Panc1 (cell line): ENCODE measurements around the gene GULP1. TPM values are rescaled to one million over a fixed set of nuclear protein-coding genes. Genes with fewer than 3 reads are reported as not detected.

Source experiments
- ATAC-seq: fragments of 200-7000 bp; cut with Tn5 transposase; 2 replicates; pipeline ENCODE4 v1.9.1; 2020; ENCODE audit warnings: mild to moderate bottlenecking, moderate library complexity
- BruUV-seq: library from RNA; stranded (reverse); fragments of 400-500 nt; replicated peaks from 2 replicates; lab custom pipeline; 2021; lab: Mats Ljungman, UMichigan
- CTCF ChIA-PET: fragments of 300-600 bp; sonication (Branson Sonifier 250); formaldehyde crosslinking; loops from one replicate; lab custom pipeline; 2022; ENCODE audit warnings: antibody characterized with exemption; lab: Charles Lee
- POLR2A ChIA-PET: fragments of 300-600 bp; sonication (Branson Sonifier 250); formaldehyde crosslinking; loops from one replicate; lab custom pipeline; 2022; ENCODE audit warnings: antibody characterized with exemption; lab: Charles Lee
- DNase-seq: peaks from one replicate; pipeline ENCODE4 v3.0.0-alpha.2; 2010; ENCODE audit warnings: low read depth, low spot score
- H3K27ac ChIP-seq: 2 replicates; pipeline ENCODE4 v1.5.1; 2011; ENCODE audit warnings: mild to moderate bottlenecking, low read length, inconsistent platforms
- H3K27me3 ChIP-seq: fragments of 200-500 bp; sonication (Bioruptor generic); 2 replicates; pipeline ENCODE4 v1.6.0; 2014; ENCODE audit warnings: low read length, inconsistent platforms; ENCODE audit not compliant: control insufficient read depth, insufficient read depth
- H3K36me3 ChIP-seq: fragments of 200-500 bp; sonication (Bioruptor generic); 2 replicates; pipeline ENCODE4 v1.5.1; 2014; ENCODE audit warnings: inconsistent platforms, mild to moderate bottlenecking, low read length, moderate library complexity; ENCODE audit not compliant: control insufficient read depth, insufficient read depth
- H3K4me1 ChIP-seq: 2 replicates; pipeline ENCODE4 v1.5.1; 2011; ENCODE audit warnings: inconsistent platforms, mild to moderate bottlenecking, low read length, moderate library complexity; ENCODE audit not compliant: control insufficient read depth, insufficient read depth
- H3K4me3 ChIP-seq, 2 experiments: 2 replicates each; pipeline ENCODE4 v1.5.1; 2011 to 2012; ENCODE audit warnings: low read depth in 2 of 2, low read length in 2 of 2, mild to moderate bottlenecking in 2 of 2, inconsistent platforms in 1 of 2, moderate library complexity in 1 of 2
- H3K9me3 ChIP-seq: fragments of 200-500 bp; sonication (Bioruptor generic); 2 replicates; pipeline ENCODE4 v1.5.1; 2014; ENCODE audit warnings: low read depth, mild to moderate bottlenecking, inconsistent platforms, low read length, moderate library complexity; ENCODE audit not compliant: control insufficient read depth, insufficient read depth
- POLR2AphosphoS5 ChIP-seq: IDR thresholded peaks from 2 replicates; pipeline ENCODE4 v1.6.1; 2012; ENCODE audit warnings: mild to moderate bottlenecking, low read depth, low read length, moderate library complexity
- SIN3A ChIP-seq: IDR thresholded peaks from 2 replicates; pipeline ENCODE4 v1.6.1; 2012; ENCODE audit warnings: low read depth, mild to moderate bottlenecking, low read length, moderate library complexity, borderline replicate concordance; ENCODE audit not compliant: insufficient read depth
- TCF7L2 ChIP-seq: IDR thresholded peaks from 2 replicates; pipeline ENCODE4 v1.6.1; 2011; ENCODE audit warnings: mild to moderate bottlenecking, low read depth, low read length, inconsistent platforms
- in situ Hi-C: cut with HindIII; loops from 2 replicates; pipeline ENCODE4 v1.10.0; 2016; ENCODE audit warnings: low sequenced_read_pairs, low pct_unique_long_range_greater_than_20kb
- intact Hi-C: fragments of 100-400 bp; cut with micrococcal nuclease; formaldehyde crosslinking; loops from one replicate; pipeline ENCODE4 v1.10.0; 2022; ENCODE audit not compliant: unreplicated experiment
- total RNA-seq: library from RNA; stranded (reverse); gene quantifications from one replicate; pipeline ENCODE4 v1.2.1, GENCODE V29; 2021; ENCODE audit not compliant: unreplicated experiment
- TF ChIP-seq, protein P1 (sequence below), 2 experiments: IDR thresholded peaks; 2 replicates each; pipeline ENCODE4 v1.6.1; 2011 to 2012; ENCODE audit warnings: low read depth in 2 of 2, control low read depth in 1 of 2, low read length in 1 of 2, mild to moderate bottlenecking in 1 of 2, moderate library complexity in 1 of 2; ENCODE audit not compliant: insufficient read depth in 1 of 2
- TF ChIP-seq, protein P2 (sequence below): fragments of 450-650 bp; IDR thresholded peaks from 2 replicates; pipeline ENCODE4 v1.5.1; 2017; ENCODE audit warnings: mild to moderate bottlenecking

Gene GULP1
- total RNA-seq, 1 experiment from 2014 or later: 51.5 TPM

DNA sequence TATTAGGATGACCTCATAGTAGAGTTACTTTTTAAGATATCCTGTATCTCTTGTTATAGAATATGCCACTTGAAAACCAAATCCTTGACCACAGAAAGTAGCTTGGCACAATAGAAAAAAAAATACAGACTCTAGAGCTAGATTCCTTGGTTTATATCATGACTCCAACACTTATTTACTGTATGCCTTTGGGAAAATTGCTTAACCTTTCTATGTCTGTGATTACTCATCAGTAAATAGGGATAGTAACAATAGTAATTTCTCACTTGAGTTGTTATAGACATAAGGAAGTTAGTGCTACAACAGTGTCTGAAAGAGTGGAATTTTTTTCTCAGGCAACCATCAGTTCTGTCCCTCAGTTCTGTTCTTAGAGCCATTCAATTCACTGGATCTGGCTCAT is 193.8 kb downstream of the GULP1 start:
- no TSS peak for BruUV-seq
- DNase-seq (no peak), ATAC-seq (no peak)
- in situ Hi-C loops (no loop called here), intact Hi-C loops (no loop called here)
- H3K4me1 ChIP-seq: no peaks in the 10 kb centered on the region
- ChIA-PET CTCF (no interaction called here), POLR2A (no interaction called here)
- TF ChIP-seq, protein P1, sequence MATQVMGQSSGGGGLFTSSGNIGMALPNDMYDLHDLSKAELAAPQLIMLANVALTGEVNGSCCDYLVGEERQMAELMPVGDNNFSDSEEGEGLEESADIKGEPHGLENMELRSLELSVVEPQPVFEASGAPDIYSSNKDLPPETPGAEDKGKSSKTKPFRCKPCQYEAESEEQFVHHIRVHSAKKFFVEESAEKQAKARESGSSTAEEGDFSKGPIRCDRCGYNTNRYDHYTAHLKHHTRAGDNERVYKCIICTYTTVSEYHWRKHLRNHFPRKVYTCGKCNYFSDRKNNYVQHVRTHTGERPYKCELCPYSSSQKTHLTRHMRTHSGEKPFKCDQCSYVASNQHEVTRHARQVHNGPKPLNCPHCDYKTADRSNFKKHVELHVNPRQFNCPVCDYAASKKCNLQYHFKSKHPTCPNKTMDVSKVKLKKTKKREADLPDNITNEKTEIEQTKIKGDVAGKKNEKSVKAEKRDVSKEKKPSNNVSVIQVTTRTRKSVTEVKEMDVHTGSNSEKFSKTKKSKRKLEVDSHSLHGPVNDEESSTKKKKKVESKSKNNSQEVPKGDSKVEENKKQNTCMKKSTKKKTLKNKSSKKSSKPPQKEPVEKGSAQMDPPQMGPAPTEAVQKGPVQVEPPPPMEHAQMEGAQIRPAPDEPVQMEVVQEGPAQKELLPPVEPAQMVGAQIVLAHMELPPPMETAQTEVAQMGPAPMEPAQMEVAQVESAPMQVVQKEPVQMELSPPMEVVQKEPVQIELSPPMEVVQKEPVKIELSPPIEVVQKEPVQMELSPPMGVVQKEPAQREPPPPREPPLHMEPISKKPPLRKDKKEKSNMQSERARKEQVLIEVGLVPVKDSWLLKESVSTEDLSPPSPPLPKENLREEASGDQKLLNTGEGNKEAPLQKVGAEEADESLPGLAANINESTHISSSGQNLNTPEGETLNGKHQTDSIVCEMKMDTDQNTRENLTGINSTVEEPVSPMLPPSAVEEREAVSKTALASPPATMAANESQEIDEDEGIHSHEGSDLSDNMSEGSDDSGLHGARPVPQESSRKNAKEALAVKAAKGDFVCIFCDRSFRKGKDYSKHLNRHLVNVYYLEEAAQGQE (IDR thresholded peaks at IDR 0.05; ENCODE audit: insufficient read depth in 1 of 2, low read depth in 2 of 2, low read length in 1 of 2): no peak
- TF ChIP-seq TCF7L2: no peak
- no peak for TF ChIP-seq POLR2AphosphoS5
- TF ChIP-seq, protein P2, sequence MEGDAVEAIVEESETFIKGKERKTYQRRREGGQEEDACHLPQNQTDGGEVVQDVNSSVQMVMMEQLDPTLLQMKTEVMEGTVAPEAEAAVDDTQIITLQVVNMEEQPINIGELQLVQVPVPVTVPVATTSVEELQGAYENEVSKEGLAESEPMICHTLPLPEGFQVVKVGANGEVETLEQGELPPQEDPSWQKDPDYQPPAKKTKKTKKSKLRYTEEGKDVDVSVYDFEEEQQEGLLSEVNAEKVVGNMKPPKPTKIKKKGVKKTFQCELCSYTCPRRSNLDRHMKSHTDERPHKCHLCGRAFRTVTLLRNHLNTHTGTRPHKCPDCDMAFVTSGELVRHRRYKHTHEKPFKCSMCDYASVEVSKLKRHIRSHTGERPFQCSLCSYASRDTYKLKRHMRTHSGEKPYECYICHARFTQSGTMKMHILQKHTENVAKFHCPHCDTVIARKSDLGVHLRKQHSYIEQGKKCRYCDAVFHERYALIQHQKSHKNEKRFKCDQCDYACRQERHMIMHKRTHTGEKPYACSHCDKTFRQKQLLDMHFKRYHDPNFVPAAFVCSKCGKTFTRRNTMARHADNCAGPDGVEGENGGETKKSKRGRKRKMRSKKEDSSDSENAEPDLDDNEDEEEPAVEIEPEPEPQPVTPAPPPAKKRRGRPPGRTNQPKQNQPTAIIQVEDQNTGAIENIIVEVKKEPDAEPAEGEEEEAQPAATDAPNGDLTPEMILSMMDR: no peak
- TF ChIP-seq SIN3A: no peak
- H3K36me3 ChIP-seq: no peaks in the 10 kb centered on the region; the same call in 1 of the 2 replicates
- H3K27me3 ChIP-seq: no peaks in the 10 kb centered on the region
- no peak overlapping the region for H3K4me3 ChIP-seq
- no peaks in the 10 kb centered on the region for H3K9me3 ChIP-seq
- no peak overlapping the region for H3K27ac ChIP-seq

DNA sequence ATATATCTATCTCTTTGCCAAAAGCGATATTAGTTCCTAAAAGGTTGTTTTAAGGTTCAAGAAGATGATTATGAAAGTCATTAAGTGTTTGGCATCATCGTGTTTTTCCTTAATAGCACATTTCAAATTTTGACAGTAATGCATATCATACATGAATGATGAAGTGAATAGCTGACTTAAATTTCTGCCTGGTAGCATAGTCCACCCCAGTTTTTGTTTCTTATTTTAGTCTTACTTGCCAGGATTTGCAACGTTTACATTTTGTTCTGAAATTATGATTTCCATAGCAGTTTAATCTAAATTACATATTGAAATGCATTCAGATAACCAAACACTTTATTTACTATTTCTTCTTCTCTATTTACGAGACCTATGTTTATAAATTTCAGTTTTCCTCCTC is 201.1 kb downstream of the GULP1 start:
- ATAC-seq: no peak
- in situ Hi-C loops (no loop called here), intact Hi-C loops (no loop called here)
- TF ChIP-seq, protein P2: no peak
- TF ChIP-seq, protein P1 (IDR thresholded peaks at IDR 0.05; ENCODE audit: insufficient read depth in 1 of 2, low read depth in 2 of 2, low read length in 1 of 2): no peak
- TF ChIP-seq SIN3A (no peak), POLR2AphosphoS5 (no peak), TCF7L2 (no peak)
- POLR2A ChIA-PET: no interaction called here
- H3K27ac ChIP-seq: no peak overlapping the region
- no TSS peak for BruUV-seq
- peaks cover 2% of the 10 kb centered on the region; the same call in 1 of the 2 replicates for H3K36me3 ChIP-seq
- no peaks in the 10 kb centered on the region for H3K9me3 ChIP-seq
- H3K4me3 ChIP-seq: no peak overlapping the region
- no peak for DNase-seq
- no peaks in the 10 kb centered on the region for H3K27me3 ChIP-seq
- H3K4me1 ChIP-seq: no peaks in the 10 kb centered on the region
- CTCF ChIA-PET: no interaction called here
